ENCODE measurements around the gene OR1K1. TPM values are rescaled to one million over a fixed set of nuclear protein-coding genes. Genes with fewer than 3 reads are reported as not detected.

Gene OR1K1
- not detected in 2 replicates for total RNA-seq (2014; rRNA removed; shearing (Covaris generic))

DNA sequence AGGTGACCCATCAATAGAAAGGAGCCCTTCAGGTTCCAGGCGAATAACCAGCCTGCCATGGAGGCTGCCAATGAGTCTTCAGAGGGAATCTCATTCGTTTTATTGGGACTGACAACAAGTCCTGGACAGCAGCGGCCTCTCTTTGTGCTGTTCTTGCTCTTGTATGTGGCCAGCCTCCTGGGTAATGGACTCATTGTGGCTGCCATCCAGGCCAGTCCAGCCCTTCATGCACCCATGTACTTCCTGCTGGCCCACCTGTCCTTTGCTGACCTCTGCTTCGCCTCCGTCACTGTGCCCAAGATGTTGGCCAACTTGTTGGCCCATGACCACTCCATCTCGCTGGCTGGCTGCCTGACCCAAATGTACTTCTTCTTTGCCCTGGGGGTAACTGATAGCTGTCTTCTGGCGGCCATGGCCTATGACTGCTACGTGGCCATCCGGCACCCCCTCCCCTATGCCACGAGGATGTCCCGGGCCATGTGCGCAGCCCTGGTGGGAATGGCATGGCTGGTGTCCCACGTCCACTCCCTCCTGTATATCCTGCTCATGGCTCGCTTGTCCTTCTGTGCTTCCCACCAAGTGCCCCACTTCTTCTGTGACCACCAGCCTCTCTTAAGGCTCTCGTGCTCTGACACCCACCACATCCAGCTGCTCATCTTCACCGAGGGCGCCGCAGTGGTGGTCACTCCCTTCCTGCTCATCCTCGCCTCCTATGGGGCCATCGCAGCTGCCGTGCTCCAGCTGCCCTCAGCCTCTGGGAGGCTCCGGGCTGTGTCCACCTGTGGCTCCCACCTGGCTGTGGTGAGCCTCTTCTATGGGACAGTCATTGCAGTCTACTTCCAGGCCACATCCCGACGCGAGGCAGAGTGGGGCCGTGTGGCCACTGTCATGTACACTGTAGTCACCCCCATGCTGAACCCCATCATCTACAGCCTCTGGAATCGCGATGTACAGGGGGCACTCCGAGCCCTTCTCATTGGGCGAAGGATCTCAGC lies at the start of gene OR1K1:
TSS of gene OR1K1 (plus strand) at position 58 of the 995 bp plus-strand sequence. CDS start at position 58, 0 bp downstream.

GRCh38 chr9:122788831-122789230 lies 11.1 kb upstream of the OR1K1 start, which contains the start of gene OR5C1:
TSS of gene OR5C1 (plus strand) at chr9:122788933. CDS start at chr9:122788933, 0 bp downstream.

Other genes starting within 250 kb of the OR1K1 start
- not detected in 2 replicates for gene OR1N2, start 247.0 kb upstream of the OR1K1 start, total RNA-seq (2014; rRNA removed; shearing (Covaris generic))
- not detected in 2 replicates for gene OR1L8, start 216.7 kb upstream of the OR1K1 start, total RNA-seq (2014; rRNA removed; shearing (Covaris generic))
- not detected in 2 replicates for gene OR1Q1, start 185.4 kb upstream of the OR1K1 start, total RNA-seq (2014; rRNA removed; shearing (Covaris generic))
- not detected in 2 replicates for gene OR1B1, start 142.5 kb upstream of the OR1K1 start, total RNA-seq (2014; rRNA removed; shearing (Covaris generic))
- gene OR1L1, start 138.4 kb upstream of the OR1K1 start, total RNA-seq (2014; rRNA removed; shearing (Covaris generic)) = not detected in 2 replicates
- not detected in 2 replicates for gene OR1L3, start 125.0 kb upstream of the OR1K1 start, total RNA-seq (2014; rRNA removed; shearing (Covaris generic))
- not detected in 2 replicates for gene OR1L4, start 76.1 kb upstream of the OR1K1 start, total RNA-seq (2014; rRNA removed; shearing (Covaris generic))
- not detected in 2 replicates for gene OR1L6, start 57.8 kb upstream of the OR1K1 start, total RNA-seq (2014; rRNA removed; shearing (Covaris generic))
- gene OR5C1, start 11.2 kb upstream of the OR1K1 start, total RNA-seq (2014; rRNA removed; shearing (Covaris generic)) = not detected in 2 replicates
- gene PDCL, start 28.5 kb downstream of the OR1K1 start, total RNA-seq (2014; rRNA removed; shearing (Covaris generic)) = 14.6 and 18.4 TPM in 2 replicates
- gene RC3H2, start 105.2 kb downstream of the OR1K1 start, total RNA-seq (2014; rRNA removed; shearing (Covaris generic)) = 27.8 and 34.4 TPM in 2 replicates
- 6.2 and 7.4 TPM in 2 replicates for gene ZBTB6, start 113.2 kb downstream of the OR1K1 start, total RNA-seq (2014; rRNA removed; shearing (Covaris generic))
- gene ZBTB26, start 131.4 kb downstream of the OR1K1 start, total RNA-seq (2014; rRNA removed; shearing (Covaris generic)) = 3.1 and 3.3 TPM in 2 replicates
- gene RABGAP1, start 140.9 kb downstream of the OR1K1 start, total RNA-seq (2014; rRNA removed; shearing (Covaris generic)) = 14.6 and 23.4 TPM in 2 replicates
- 0.08 TPM in 1 of 2 replicates, not detected in the other for gene GPR21, start 233.5 kb downstream of the OR1K1 start, total RNA-seq (2014; rRNA removed; shearing (Covaris generic))

Data from A375 (cell line).